ENCODE results near the gene UBQLNL.

UBQLNL gene

DNA sequence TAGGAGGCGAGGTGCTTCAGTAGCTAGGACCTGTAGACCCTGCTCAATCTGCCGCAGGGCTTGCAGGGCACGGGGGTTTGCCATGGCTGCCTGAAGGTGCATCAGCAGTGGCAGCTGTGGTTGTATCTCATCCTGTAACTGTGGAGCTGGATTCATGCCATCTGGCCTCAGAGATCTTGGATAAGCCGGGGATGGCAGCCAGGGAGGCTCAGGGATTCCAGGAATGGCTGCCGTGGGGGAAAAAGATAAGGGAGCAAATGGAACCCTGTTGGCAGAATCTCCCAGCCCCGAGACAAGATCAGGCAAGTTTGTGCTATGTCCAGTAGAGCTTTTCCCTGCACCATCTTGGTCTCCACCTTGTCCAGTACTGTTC is 8.6 kb downstream of the UBQLNL start:
- no peak for DNase-seq (ENCODE audit: low read depth in 2 of 2)

DNA sequence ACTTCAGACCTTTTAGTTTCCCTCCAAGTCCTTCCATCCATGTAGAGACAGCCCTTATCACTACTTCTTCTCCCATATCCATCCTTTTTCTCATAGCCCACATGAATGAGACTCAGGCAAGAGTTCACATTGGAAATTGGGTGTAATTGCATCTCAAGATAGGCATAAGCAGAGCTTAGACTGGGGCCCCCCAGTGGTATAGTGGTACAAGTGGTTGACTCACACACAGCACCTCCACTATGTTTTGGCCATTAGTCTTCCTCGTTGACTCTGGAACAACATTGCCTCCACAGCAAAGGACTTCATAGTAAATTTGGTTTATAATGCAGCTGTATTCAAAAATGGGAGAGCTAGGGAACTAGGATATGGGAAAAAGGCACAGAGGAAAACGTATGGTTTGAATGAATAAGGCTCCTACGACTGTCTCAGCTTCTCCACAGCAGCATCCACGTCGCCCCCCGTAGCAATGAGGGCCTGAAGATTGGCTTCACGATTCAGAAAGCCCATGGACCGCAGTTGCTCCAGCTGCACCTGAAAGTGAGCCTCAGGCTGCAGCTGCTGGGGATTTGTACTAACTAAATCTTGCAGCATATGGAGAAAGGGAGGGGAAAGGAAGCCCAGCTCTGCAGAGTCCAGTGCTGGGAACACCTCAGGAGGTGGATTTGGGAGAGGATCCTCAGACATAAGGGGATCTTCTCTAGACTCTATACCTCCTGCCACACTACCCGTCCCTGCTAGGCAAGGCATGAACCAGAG is 9.1 kb downstream of the UBQLNL start:
- DNase-seq (ENCODE audit: low read depth in 2 of 2), result no peak

DNA sequence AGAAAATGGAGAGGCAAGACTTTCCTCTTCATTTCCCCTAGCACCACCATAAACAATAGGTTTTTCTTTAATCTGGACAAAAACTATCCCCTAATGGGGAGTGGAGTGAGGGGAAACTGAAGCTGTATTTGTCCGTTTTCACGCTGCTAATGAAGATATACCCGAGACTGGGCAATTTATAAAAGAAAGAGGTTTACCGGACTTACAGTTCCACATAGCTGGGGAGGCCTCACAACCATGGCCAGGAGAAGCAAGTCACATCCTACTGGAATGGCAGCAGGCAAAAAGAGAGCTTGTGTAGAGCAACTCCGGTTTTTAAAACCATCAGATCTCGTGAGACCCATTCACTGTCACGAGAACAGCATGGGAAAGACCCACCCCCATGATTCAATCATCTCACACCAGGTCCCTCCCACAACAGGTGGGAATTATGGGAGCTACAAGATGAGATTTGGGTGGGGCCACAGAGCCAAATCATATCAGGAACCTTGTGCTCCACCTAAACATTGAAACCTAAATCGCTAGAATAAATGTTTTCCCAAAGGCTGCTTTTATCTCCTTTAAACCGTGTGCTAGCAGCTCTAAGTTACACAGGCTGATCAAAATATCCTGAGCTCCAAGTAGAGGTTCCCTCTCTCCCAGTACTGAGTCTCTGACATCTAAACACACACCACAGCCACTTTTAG is 11.0 kb downstream of the UBQLNL start:
- DNase-seq (ENCODE audit: low read depth in 2 of 2), result no peak

DNA sequence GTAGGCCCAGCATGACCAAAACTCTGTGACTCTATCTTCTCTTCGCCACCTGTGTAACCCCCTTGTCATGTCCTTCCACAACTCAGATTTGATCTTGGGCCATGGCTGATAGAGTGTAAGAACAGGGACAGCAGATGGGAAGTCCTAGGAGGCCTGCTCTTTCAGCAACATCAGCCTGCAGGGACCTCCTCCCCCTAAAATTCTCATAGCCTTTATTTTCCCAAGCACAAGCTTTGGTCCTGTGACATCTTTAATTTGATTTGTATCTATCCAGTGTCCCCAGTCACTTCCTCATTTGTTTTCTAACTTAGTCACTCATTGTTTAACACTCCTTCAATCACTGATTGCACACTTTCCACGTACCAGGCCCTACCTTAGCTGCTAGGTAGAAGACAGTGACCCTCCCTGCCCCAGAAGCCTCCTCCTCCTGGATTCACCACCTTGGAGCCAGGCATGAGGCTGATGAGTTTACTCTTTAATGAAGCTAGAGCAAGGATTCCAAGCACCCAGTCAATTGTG is 12.0 kb downstream of the UBQLNL start:
- DNase-seq (ENCODE audit: low read depth in 2 of 2), result no peak

DNA sequence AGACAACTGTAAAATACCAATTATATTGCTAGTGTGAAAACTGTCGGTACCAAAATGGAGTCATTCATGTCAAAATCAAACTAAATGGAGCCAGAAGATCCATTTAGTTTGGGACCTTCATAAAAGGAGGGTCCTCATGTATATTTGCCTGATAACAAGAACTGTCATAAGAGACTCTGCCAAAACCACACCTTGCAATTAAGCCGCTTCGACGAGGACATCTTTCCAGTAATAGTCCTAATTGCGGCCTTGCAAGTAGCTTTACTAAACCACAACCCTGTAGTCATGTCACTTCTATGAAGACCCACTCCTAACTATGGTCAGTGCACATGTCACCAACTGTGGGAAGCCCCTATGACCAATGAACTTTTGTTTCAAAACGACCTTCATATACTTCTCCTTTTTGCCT is 16.1 kb downstream of the UBQLNL start:
- DNase-seq (ENCODE audit: low read depth in 2 of 2), result no peak

DNA sequence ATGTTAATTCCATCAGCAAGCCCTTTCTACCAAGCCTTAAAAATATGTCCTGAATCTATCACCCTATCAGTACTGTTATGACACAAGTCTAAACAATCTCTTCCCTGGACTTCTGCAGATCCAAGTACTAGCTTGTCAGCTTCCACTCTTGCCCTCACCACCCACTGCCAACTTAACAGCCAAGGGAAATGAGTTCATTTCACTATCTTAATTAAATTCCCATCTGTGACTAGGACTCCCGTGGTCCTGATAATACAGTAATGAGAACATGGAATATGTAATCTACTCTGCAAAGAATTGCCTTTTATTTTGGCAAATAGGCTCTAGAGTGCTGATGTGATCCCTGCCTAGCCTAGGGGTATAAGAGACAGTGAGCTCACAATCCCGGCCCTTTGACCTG is 16.8 kb downstream of the UBQLNL start:
- DNase-seq (ENCODE audit: low read depth in 2 of 2), result no peak

DNA sequence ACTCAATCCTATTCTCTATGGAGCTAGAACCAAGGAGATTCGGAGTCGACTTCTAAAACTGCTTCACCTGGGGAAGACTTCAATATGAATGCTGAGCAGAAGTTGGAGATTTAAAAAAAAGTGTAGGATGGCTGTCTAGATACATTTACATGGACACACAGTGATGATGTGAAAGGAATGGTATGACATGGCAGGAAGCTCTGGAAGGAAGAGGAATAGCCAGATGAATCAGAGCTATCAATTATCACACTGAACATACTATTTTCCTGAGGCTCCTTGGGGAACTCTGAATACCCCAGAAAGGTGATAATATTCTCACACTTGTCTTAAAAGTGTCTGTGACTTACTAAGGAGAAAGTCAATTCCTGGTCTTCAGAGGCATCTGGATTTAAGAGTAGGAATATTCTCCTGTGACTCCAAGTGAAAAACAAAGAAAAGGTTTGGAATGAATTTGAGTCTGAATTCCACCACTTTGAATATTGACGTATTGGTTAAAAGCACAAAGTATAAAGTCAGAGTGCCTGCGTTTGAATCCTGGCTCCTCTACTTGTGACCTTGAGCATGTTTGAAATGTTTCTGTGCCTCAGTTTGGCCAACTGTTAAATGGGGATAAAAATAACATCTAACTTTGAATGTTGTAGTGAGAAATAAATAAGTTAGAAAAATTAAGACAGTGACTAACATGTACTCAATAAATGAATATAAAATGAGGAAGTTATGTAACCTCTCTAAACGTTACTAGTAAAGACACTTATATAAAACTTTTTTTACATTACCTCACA is 26.7 kb downstream of the UBQLNL start:
- peak; percentile 8 to 12 for DNase-seq (ENCODE audit: low read depth in 2 of 2)

DNA sequence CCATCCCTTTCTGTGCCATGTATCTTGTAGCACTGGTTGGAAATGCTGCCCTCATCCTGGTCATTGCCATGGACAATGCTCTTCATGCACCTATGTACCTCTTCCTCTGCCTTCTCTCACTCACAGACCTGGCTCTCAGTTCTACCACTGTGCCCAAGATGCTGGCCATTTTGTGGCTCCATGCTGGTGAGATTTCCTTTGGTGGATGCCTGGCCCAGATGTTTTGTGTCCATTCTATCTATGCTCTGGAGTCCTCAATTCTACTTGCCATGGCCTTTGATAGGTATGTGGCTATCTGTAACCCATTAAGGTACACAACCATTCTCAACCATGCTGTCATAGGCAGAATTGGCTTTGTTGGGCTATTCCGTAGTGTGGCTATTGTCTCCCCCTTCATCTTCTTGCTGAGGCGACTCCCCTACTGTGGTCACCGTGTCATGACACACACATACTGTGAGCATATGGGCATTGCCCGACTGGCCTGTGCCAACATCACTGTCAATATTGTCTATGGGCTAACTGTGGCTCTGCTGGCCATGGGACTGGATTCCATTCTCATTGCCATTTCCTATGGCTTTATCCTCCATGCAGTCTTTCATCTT is 27.6 kb downstream of the UBQLNL start:
- DNase-seq (ENCODE audit: low read depth in 2 of 2), result no peak

DNA sequence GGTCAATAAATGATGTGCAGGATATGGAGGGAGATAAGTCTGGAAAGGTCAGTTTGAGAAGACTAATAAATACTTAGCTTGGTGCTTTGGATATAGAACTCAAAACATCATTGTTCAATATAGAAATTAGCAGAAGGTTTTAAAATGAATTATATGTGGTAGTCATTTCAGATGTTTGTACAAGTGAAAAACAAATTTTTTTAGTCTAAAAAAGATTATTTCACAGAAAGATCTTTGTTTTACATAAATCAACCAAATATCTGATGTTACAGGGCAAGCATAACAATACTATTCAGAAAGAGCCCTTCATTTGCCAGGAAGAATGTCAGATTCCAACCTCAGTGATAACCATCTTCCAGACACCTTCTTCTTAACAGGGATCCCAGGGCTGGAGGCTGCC is 28.1 kb downstream of the UBQLNL start, which contains the start of gene OR52D1:
Gene OR52D1 (plus strand): TSS at position 301 of the 400 bp plus-strand sequence. CDS start 22 bp downstream, at position 323.
- DNase-seq (ENCODE audit: low read depth in 2 of 2), result no peak

DNA sequence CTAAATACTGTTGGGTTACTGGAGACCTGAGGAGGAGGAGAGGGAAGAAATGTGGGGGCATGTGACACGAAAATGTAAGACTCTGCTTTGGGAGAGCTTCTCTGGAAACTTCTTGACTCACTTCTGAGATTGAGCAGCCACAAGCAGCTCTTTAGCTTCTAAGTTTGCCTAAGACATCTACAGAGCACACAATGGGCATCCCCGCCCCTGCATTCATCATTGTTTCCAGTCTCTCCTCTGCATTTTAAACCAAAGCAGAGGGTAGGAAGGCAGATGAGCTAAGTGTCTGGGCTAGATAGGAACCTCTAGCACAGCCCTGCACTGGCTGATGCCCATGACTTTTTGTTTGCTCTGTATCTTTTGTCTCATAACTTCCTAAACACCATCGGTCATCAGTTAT is 30.1 kb downstream of the UBQLNL start:
- DNase-seq (ENCODE audit: low read depth in 2 of 2), result no peak

DNA sequence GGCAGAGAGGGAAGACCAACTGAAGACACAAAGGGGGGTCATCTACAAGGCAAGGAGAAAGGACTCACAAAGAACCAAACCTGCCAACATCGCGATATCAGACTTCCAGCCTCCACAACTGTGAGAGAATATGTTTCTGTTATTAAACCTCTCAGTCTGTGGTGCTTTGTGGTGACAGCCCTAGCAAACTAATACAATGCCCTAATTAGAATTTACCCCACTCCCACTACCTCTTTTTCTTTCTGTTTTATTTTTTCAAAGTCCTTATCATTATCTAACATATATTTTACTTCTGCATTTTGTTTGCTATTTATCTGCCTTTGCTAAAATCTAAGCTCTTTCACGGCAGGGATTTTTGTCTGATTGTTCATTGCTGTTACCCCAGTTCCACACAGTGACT is 30.5 kb downstream of the UBQLNL start:
- DNase-seq (ENCODE audit: low read depth in 2 of 2), result no peak

DNA sequence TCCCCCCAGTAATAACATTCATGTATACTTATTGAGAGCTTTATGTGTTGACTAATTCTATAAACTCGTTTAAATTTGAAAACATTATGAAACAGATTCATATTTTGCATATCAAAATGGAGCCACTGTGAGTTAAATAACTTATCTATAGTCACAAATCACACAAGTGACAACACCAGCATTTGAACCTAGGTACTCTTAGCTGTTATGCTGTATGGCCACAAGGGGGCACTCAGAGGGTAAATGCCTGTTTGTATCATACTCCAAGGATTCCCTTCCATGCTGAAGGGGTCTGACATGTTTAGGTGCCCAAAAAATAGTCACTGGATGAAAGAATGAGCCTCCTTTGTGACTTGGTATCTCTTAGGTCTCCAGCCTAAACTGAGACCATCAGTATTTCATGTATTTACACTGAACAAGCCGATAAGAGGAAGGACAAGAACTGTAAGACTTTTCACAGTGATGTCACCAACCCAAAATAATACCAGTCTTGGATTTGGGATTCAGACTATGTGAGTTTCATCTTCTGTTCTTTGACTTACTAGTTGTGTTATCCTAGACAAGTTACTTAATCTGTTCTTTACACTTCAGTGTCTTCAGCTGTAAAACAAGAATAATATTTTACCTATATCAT is 40.2 kb downstream of the UBQLNL start:
- peak in 1 of 2 experiments; percentile 14 for DNase-seq (ENCODE audit: low read depth in 2 of 2)

DNA sequence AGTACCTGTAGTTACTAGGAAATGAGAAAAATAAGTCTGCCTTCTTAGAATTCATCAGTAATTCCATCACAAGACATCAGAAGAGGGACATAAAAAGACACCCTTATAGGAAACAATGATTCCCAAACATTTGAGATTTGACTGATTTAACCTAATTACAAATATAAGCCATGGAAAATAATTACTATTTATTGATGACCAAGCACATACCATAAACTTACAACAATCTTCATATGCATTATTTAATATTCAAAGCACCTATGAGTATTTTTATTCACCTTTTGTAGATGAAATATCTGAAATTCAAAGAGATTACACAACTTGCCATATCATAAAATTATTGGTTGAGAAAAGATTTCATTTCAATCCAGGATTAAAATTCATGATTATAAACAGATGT is 42.6 kb downstream of the UBQLNL start:
- DNase-seq (ENCODE audit: low read depth in 2 of 2), result no peak

DNA sequence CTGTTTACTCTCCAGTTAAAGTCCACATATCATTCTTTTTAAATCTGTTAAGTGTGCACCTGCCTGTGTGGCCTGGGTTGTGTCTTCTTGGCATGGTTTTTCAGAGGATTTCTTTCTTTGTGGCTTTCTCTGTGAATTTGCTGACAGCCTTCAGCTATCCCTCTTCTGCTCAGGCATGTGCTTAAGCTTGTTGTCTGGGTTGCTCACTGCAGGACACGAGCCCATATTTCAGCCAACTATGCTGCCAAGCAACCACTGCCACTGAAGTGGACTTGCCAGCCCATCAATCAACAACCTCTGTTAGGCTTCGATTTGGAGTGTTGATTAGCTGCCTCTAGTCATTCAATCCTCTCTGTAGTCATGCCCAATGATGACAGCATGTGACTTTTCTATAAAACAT is 49.0 kb downstream of the UBQLNL start:
- no peak for DNase-seq (ENCODE audit: low read depth in 2 of 2)

Measured in fibroblast of skin of left biceps (primary cell).